ENCODE results near the gene ADAM23.

ADAM23 gene

GRCh38 chr2:206561962-206562361 lies 118.6 kb downstream of the ADAM23 start:
- no peak for FAIRE-seq

GRCh38 chr2:206562375-206562774 lies 119.0 kb downstream of the ADAM23 start:
- DNase-seq (ENCODE audit: insufficient read length, low spot score) = no peak
- no peak for FAIRE-seq

More at GRCh38 chr2:206561962-206562361, 118.6 kb downstream of the ADAM23 start:
- no peak for DNase-seq (ENCODE audit: insufficient read length, low spot score)

- no peak for DNase-seq (ENCODE audit: insufficient read length, low spot score)
- FAIRE-seq = no peak
These were observed 120.0 kb downstream of the ADAM23 start for GRCh38 chr2:206563374-206563773.

- DNase-seq (ENCODE audit: insufficient read length, low spot score) = no peak
- FAIRE-seq = no peak
These were observed 122.3 kb downstream of the ADAM23 start for GRCh38 chr2:206565666-206566065.

GRCh38 chr2:206569470-206569869 lies 126.1 kb downstream of the ADAM23 start:
- FAIRE-seq (no peak), DNase-seq (ENCODE audit: insufficient read length, low spot score) (no peak)

- DNase-seq (ENCODE audit: insufficient read length, low spot score) = no peak
- no peak for FAIRE-seq
These were observed 126.9 kb downstream of the ADAM23 start for GRCh38 chr2:206570199-206570598.

GRCh38 chr2:206572725-206573124 lies 129.4 kb downstream of the ADAM23 start:
- FAIRE-seq = no peak
- DNase-seq (ENCODE audit: insufficient read length, low spot score) = no peak

- FAIRE-seq (no peak), DNase-seq (ENCODE audit: insufficient read length, low spot score) (no peak)
These were observed 130.5 kb downstream of the ADAM23 start for GRCh38 chr2:206573793-206574192.

- DNase-seq (ENCODE audit: insufficient read length, low spot score) (no peak), FAIRE-seq (no peak)
These were observed 141.2 kb downstream of the ADAM23 start for GRCh38 chr2:206584323-206585116.

GRCh38 chr2:206585335-206585734 lies 142.0 kb downstream of the ADAM23 start:
- no peak for FAIRE-seq
- DNase-seq (ENCODE audit: insufficient read length, low spot score) = no peak

- no peak for FAIRE-seq
- DNase-seq (ENCODE audit: insufficient read length, low spot score) = no peak
These were observed 143.3 kb downstream of the ADAM23 start for GRCh38 chr2:206586609-206587008.

- FAIRE-seq = no peak
These were observed 154.4 kb downstream of the ADAM23 start for GRCh38 chr2:206597717-206598218.

GRCh38 chr2:206603243-206603642 lies 159.9 kb downstream of the ADAM23 start:
- no peak for FAIRE-seq

More at GRCh38 chr2:206597717-206598218, 154.4 kb downstream of the ADAM23 start:
- no peak for DNase-seq (ENCODE audit: insufficient read length, low spot score)

GRCh38 chr2:206610451-206610850 lies 167.1 kb downstream of the ADAM23 start:
- FAIRE-seq = no peak
- no peak for DNase-seq (ENCODE audit: insufficient read length, low spot score)

More at GRCh38 chr2:206603243-206603642, 159.9 kb downstream of the ADAM23 start:
- DNase-seq (ENCODE audit: insufficient read length, low spot score) = no peak

- FAIRE-seq = no peak
- no peak for DNase-seq (ENCODE audit: insufficient read length, low spot score)
These were observed 167.9 kb downstream of the ADAM23 start for GRCh38 chr2:206611191-206611590.

GRCh38 chr2:206611736-206612135 lies 168.4 kb downstream of the ADAM23 start:
- FAIRE-seq = no peak
- no peak for DNase-seq (ENCODE audit: insufficient read length, low spot score)

- DNase-seq (ENCODE audit: insufficient read length, low spot score) (no peak), FAIRE-seq (no peak)
These were observed 171.5 kb downstream of the ADAM23 start for GRCh38 chr2:206614811-206615210.

GRCh38 chr2:206615417-206616089 lies 172.2 kb downstream of the ADAM23 start:
- FAIRE-seq = no peak

GRCh38 chr2:206616151-206616550 lies 172.8 kb downstream of the ADAM23 start:
- DNase-seq (ENCODE audit: insufficient read length, low spot score) = no peak
- no peak for FAIRE-seq

More at GRCh38 chr2:206615417-206616089, 172.2 kb downstream of the ADAM23 start:
- no peak for DNase-seq (ENCODE audit: insufficient read length, low spot score)

- FAIRE-seq (no peak), DNase-seq (ENCODE audit: insufficient read length, low spot score) (no peak)
These were observed 175.7 kb downstream of the ADAM23 start for GRCh38 chr2:206619011-206619410.

- FAIRE-seq = no peak
- no peak for DNase-seq (ENCODE audit: insufficient read length, low spot score)
These were observed 182.8 kb downstream of the ADAM23 start for GRCh38 chr2:206626108-206626507.

GRCh38 chr2:206627632-206628031 lies 184.3 kb downstream of the ADAM23 start:
- FAIRE-seq (no peak), DNase-seq (ENCODE audit: insufficient read length, low spot score) (no peak)

Measured in GM19239 (cell line).